HCT116 (cell line): ENCODE data around the gene PRXL2C. TPM values are rescaled to one million over a fixed set of nuclear protein-coding genes. Genes with fewer than 3 reads are reported as not detected.

Source experiments
- ATAC-seq: fragments of 200-7000 bp; cut with Tn5 transposase; 2 replicates; pipeline ENCODE4 v1.9.1; 2020; ENCODE audit warnings: mild to moderate bottlenecking, moderate library complexity
- BruUV-seq: library from RNA; stranded (reverse); fragments of 400-500 nt; replicated peaks from 2 replicates; lab custom pipeline; 2021; lab: Mats Ljungman, UMichigan
- CTCF ChIA-PET: fragments of 300-600 bp; sonication (Branson Sonifier 250); formaldehyde crosslinking; loops from one replicate; lab custom pipeline; 2021; ENCODE audit warnings: antibody characterized with exemption; lab: Charles Lee
- POLR2A ChIA-PET: fragments of 300-600, 350-600 bp; sonication (Branson Sonifier 250); formaldehyde crosslinking; loops from one replicate; lab custom pipeline; 2021; ENCODE audit warnings: antibody characterized with exemption; lab: Charles Lee
- RAD21 ChIA-PET, 2 experiments: fragments of 300-600 bp; sonication (Branson Sonifier 250); formaldehyde crosslinking; loops; one replicate each; lab custom pipeline; 2023; ENCODE audit warnings: low total read pairs in 2 of 2; ENCODE audit not compliant: uncharacterized antibody in 2 of 2, unreplicated experiment in 2 of 2, low non-redundant PET in 1 of 2; lab: Charles Lee
- DNase-seq: peaks from one replicate; pipeline ENCODE4 v3.0.0-alpha.2; 2010; ENCODE audit warnings: low read depth, low spot score
- H2AFZ ChIP-seq: fragments of 200-600 bp; shearing (Covaris generic), sonication (generic); 2 replicates; pipeline ENCODE4 v1.6.1; 2017; ENCODE audit warnings: low read depth, mixed run types, mixed read lengths, antibody characterized with exemption, low read length; ENCODE audit not compliant: poor library complexity, severe bottlenecking
- H3K27ac ChIP-seq: 2 replicates; pipeline ENCODE4 v1.5.1; 2012; ENCODE audit warnings: low read depth, low read length
- H3K27me3 ChIP-seq: fragments of 200-600 bp; sonication (generic); 2 replicates; pipeline ENCODE4 v1.6.1; 2016; ENCODE audit warnings: mixed run types, low read length, mixed read lengths; ENCODE audit not compliant: insufficient read depth
- H3K36me3 ChIP-seq, 2 experiments: fragments of 200-500 bp in 1 of 2; fragments of 200-600 bp in 1 of 2; sonication (Bioruptor generic) in 1 of 2; sonication (generic) in 1 of 2; 2 replicates each; pipeline versions ENCODE4 v1.5.1 to v1.6.1; 2014 to 2016; ENCODE audit warnings: low read length in 2 of 2, inconsistent platforms in 1 of 2, mixed read lengths in 1 of 2, mixed run types in 1 of 2; ENCODE audit not compliant: insufficient read depth in 2 of 2, control insufficient read depth in 1 of 2
- H3K4me1 ChIP-seq, 2 experiments: fragments of 200-600 bp in 1 of 2; sonication (generic) in 1 of 2; 2 replicates each; pipeline versions ENCODE4 v1.5.1 to v1.6.1; 2012 to 2017; ENCODE audit warnings: low read length in 2 of 2, inconsistent platforms in 1 of 2, mild to moderate bottlenecking in 1 of 2, mixed read lengths in 1 of 2, mixed run types in 1 of 2, moderate library complexity in 1 of 2; ENCODE audit not compliant: insufficient read depth in 2 of 2, control insufficient read depth in 1 of 2
- H3K4me2 ChIP-seq: fragments of 200-600 bp; sonication (generic); 2 replicates; pipeline ENCODE4 v1.6.1; 2017; ENCODE audit warnings: mixed run types, low read length, mixed read lengths
- H3K4me3 ChIP-seq, 2 experiments: fragments of 200-600 bp in 1 of 2; sonication (generic) in 1 of 2; replicated peaks in 1 of 2; 2 replicates each; pipeline ENCODE4 v1.5.1; 2011 to 2016; ENCODE audit warnings: low read length in 2 of 2, control low read depth in 1 of 2, low read depth in 1 of 2, mild to moderate bottlenecking in 1 of 2, mixed read lengths in 1 of 2, mixed run types in 1 of 2
- H3K79me2 ChIP-seq: fragments of 200-600 bp; sonication (generic); 2 replicates; pipeline ENCODE4 v1.6.1; 2017; ENCODE audit warnings: mild to moderate bottlenecking, mixed run types, low read length, moderate library complexity, mixed read lengths; ENCODE audit not compliant: insufficient read depth
- H3K9ac ChIP-seq: fragments of 200-600 bp; sonication (generic); 2 replicates; pipeline ENCODE4 v1.6.1; 2016; ENCODE audit warnings: low read length, mixed read lengths
- H3K9me2 ChIP-seq: fragments of 200-600 bp; sonication (generic), shearing (Covaris generic); 2 replicates; pipeline ENCODE4 v1.6.1; 2017; ENCODE audit warnings: mixed run types, mild to moderate bottlenecking, moderate library complexity; ENCODE audit not compliant: insufficient read depth
- H3K9me3 ChIP-seq, 2 experiments: fragments of 200-500 bp in 1 of 2; fragments of 200-600 bp in 1 of 2; sonication (Bioruptor generic) in 1 of 2; sonication (generic) in 1 of 2; 2 replicates each; pipeline ENCODE4 v1.6.1; 2014 to 2017; ENCODE audit warnings: low read length in 2 of 2, mixed read lengths in 2 of 2, inconsistent platforms in 1 of 2, low read depth in 1 of 2, mild to moderate bottlenecking in 1 of 2, mixed run types in 1 of 2, moderate library complexity in 1 of 2; ENCODE audit not compliant: control insufficient read depth in 1 of 2, insufficient read depth in 1 of 2
- H4K20me1 ChIP-seq: fragments of 200-600 bp; sonication (generic), shearing (Covaris generic); 2 replicates; pipeline ENCODE4 v1.6.1; 2017; ENCODE audit warnings: mixed run types, mild to moderate bottlenecking, moderate library complexity; ENCODE audit not compliant: insufficient read depth
- EZH2phosphoT487 ChIP-seq: fragments of 200-600 bp; IDR thresholded peaks from 2 replicates; pipeline ENCODE4 v1.6.1; 2018; ENCODE audit warnings: antibody characterized with exemption, borderline replicate concordance
- JUND ChIP-seq: IDR thresholded peaks from 2 replicates; pipeline ENCODE4 v1.6.1; 2012
- SRF ChIP-seq: IDR thresholded peaks from 2 replicates; pipeline ENCODE4 v1.6.1; 2012; ENCODE audit warnings: low read depth
- intact Hi-C: fragments of 100-400 bp; cut with micrococcal nuclease; formaldehyde crosslinking; loops from 2 replicates; pipeline ENCODE4 v1.10.0; 2022
- total RNA-seq: library from RNA; stranded (reverse); gene quantifications from one replicate; pipeline ENCODE4 v1.2.1, GENCODE V29; 2021; ENCODE audit not compliant: unreplicated experiment
- TF ChIP-seq, protein P1 (sequence below): IDR thresholded peaks from 2 replicates; pipeline ENCODE4 v1.6.1; 2012; ENCODE audit warnings: low read depth

The PRXL2C gene
- total RNA-seq, 1 experiment from 2014 or later: 10.4 TPM

GRCh38 chr9:96612966-96613589 is 42.0 kb downstream of the PRXL2C start:
- TF ChIP-seq JUND: no peak
- TF ChIP-seq, protein P1, sequence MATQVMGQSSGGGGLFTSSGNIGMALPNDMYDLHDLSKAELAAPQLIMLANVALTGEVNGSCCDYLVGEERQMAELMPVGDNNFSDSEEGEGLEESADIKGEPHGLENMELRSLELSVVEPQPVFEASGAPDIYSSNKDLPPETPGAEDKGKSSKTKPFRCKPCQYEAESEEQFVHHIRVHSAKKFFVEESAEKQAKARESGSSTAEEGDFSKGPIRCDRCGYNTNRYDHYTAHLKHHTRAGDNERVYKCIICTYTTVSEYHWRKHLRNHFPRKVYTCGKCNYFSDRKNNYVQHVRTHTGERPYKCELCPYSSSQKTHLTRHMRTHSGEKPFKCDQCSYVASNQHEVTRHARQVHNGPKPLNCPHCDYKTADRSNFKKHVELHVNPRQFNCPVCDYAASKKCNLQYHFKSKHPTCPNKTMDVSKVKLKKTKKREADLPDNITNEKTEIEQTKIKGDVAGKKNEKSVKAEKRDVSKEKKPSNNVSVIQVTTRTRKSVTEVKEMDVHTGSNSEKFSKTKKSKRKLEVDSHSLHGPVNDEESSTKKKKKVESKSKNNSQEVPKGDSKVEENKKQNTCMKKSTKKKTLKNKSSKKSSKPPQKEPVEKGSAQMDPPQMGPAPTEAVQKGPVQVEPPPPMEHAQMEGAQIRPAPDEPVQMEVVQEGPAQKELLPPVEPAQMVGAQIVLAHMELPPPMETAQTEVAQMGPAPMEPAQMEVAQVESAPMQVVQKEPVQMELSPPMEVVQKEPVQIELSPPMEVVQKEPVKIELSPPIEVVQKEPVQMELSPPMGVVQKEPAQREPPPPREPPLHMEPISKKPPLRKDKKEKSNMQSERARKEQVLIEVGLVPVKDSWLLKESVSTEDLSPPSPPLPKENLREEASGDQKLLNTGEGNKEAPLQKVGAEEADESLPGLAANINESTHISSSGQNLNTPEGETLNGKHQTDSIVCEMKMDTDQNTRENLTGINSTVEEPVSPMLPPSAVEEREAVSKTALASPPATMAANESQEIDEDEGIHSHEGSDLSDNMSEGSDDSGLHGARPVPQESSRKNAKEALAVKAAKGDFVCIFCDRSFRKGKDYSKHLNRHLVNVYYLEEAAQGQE: no peak
- TF ChIP-seq EZH2phosphoT487: no peak
- no peak for TF ChIP-seq SRF
- BruUV-seq: no TSS peak
- ChIA-PET RAD21 (no interaction called here), CTCF (no interaction called here), POLR2A (no interaction called here)
- no peaks in the 10 kb centered on the region for H3K9me2 ChIP-seq
- intact Hi-C loops: no loop called here
- no peak overlapping the region for H3K9ac ChIP-seq
- no peak overlapping the region for H2AFZ ChIP-seq
- H3K79me2 ChIP-seq: peaks cover 87% of the 10 kb centered on the region
- no peak overlapping the region for H3K4me3 ChIP-seq
- peaks cover 6 to 21% of the 10 kb centered on the region in 2 experiments; a peak in 3 of 4 replicates for H3K4me1 ChIP-seq
- no peaks in the 10 kb centered on the region for H3K9me3 ChIP-seq
- ATAC-seq (no peak), DNase-seq (no peak)
- no peaks in the 10 kb centered on the region for H4K20me1 ChIP-seq
- no peaks in the 10 kb centered on the region for H3K27me3 ChIP-seq
- no peak overlapping the region for H3K4me2 ChIP-seq
- no peak overlapping the region for H3K27ac ChIP-seq
- no peaks in the 10 kb centered on the region for H3K36me3 ChIP-seq
